ENCODE results near the gene RPP38. TPM values are rescaled to one million over a fixed set of nuclear protein-coding genes. Genes with fewer than 3 reads are reported as not detected.

RPP38 gene
- polyA plus RNA-seq, 3 donors: 8.1 to 13.8 (median 13.3) TPM

- intact Hi-C loops (cut with micrococcal nuclease): no loop called here
- H3K9me3 Mint-ChIP-seq: peaks cover 0 to 2% (median 0%) of the 10 kb centered on the region in 7 donors
- no peaks in the 10 kb centered on the region for H3K9me3 ChIP-seq (replicated peaks in 1 of 2; ENCODE audit: control insufficient read depth in 1 of 2, insufficient read depth in 1 of 2, low read length in 2 of 2)
- H3K4me1 ChIP-seq (ENCODE audit: control insufficient read depth in 1 of 2, insufficient read depth in 2 of 2, low read length in 2 of 2): no peaks in the 10 kb centered on the region
- WGBS (ENCODE audit: insufficient coverage): 92% methylated on average over 6 of the region's 7 CpGs
- H3K9ac ChIP-seq (ENCODE audit: insufficient read depth, low read length, poor library complexity, severe bottlenecking): no peak overlapping the region
- no peaks in the 10 kb centered on the region for H3K27me3 Mint-ChIP-seq (ENCODE audit: low read depth in 3 of 3)
- no peak overlapping the region for H3K27ac ChIP-seq (ENCODE audit: low read depth in 1 of 2, low read length in 2 of 2)
- H3K4me2 ChIP-seq (replicated peaks; ENCODE audit: extremely low read depth, low read length, poor library complexity, severe bottlenecking): no peak overlapping the region
- no peaks in the 10 kb centered on the region for H3K4me1 Mint-ChIP-seq
- no peak overlapping the region for H2AFZ ChIP-seq (ENCODE audit: insufficient read depth, low read depth, low read length, poor library complexity, severe bottlenecking)
- no peaks in the 10 kb centered on the region for H3K27me3 ChIP-seq (ENCODE audit: control insufficient read depth in 2 of 2, insufficient read depth in 2 of 2, low read length in 2 of 2)
- H3K27ac Mint-ChIP-seq: no peak overlapping the region
- H3K79me2 ChIP-seq (ENCODE audit: insufficient read depth, low read length): no peaks in the 10 kb centered on the region
- no peaks in the 10 kb centered on the region for H3K36me3 Mint-ChIP-seq
- H4K20me1 ChIP-seq (ENCODE audit: insufficient read depth, low read length): no peaks in the 10 kb centered on the region
- H3K36me3 ChIP-seq (replicated peaks in 1 of 2; ENCODE audit: control insufficient read depth in 1 of 2, insufficient read depth in 2 of 2, low read length in 2 of 2): no peaks in the 10 kb centered on the region
- H3K4me3 Mint-ChIP-seq: no peak overlapping the region
- H3K4me3 ChIP-seq (replicated peaks in 1 of 3; ENCODE audit: low read depth in 2 of 3, low read length in 3 of 3): no peak overlapping the region
- DNase-seq: no peak
- no peak for TF ChIP-seq CTCF (IDR thresholded peaks at IDR 0.05)
These were observed 49.2 kb downstream of the RPP38 start for GRCh38 chr10:15146366-15146765.

GRCh38 chr10:15147594-15148392, 50.6 kb downstream of the RPP38 start:
- Histone ChIP-seq H2AFZ (ENCODE audit: insufficient read depth, low read depth, low read length, poor library complexity, severe bottlenecking) (no peak overlapping the region), H3K4me2 (replicated peaks; ENCODE audit: extremely low read depth, low read length, poor library complexity, severe bottlenecking) (no peak overlapping the region), H3K27me3 (ENCODE audit: control insufficient read depth in 2 of 2, insufficient read depth in 2 of 2, low read length in 2 of 2) (no peaks in the 10 kb centered on the region), H3K9me3 (replicated peaks in 1 of 2; ENCODE audit: control insufficient read depth in 1 of 2, insufficient read depth in 1 of 2, low read length in 2 of 2) (no peaks in the 10 kb centered on the region), H3K27ac (ENCODE audit: low read depth in 1 of 2, low read length in 2 of 2) (no peak overlapping the region), H3K4me3 (replicated peaks in 1 of 3; ENCODE audit: low read depth in 2 of 3, low read length in 3 of 3) (no peak overlapping the region), H4K20me1 (ENCODE audit: insufficient read depth, low read length) (no peaks in the 10 kb centered on the region), H3K9ac (ENCODE audit: insufficient read depth, low read length, poor library complexity, severe bottlenecking) (no peak overlapping the region), H3K36me3 (replicated peaks in 1 of 2; ENCODE audit: control insufficient read depth in 1 of 2, insufficient read depth in 2 of 2, low read length in 2 of 2) (no peaks in the 10 kb centered on the region), H3K79me2 (ENCODE audit: insufficient read depth, low read length) (no peaks in the 10 kb centered on the region), H3K4me1 (ENCODE audit: control insufficient read depth in 1 of 2, insufficient read depth in 2 of 2, low read length in 2 of 2) (no peaks in the 10 kb centered on the region)
- no peak for TF ChIP-seq CTCF (IDR thresholded peaks at IDR 0.05)
- WGBS (ENCODE audit: insufficient coverage): no CpG with 5 or more reads among the region's 4 CpGs
- no peaks in the 10 kb centered on the region for H3K4me1 Mint-ChIP-seq
- H3K9me3 Mint-ChIP-seq: peaks cover 0 to 2% (median 0%) of the 10 kb centered on the region in 7 donors
- intact Hi-C loops (cut with micrococcal nuclease): no loop called here
- no peaks in the 10 kb centered on the region for H3K27me3 Mint-ChIP-seq (ENCODE audit: low read depth in 3 of 3)
- no peak overlapping the region for H3K27ac Mint-ChIP-seq
- no peaks in the 10 kb centered on the region for H3K36me3 Mint-ChIP-seq
- no peak for DNase-seq
- no peak overlapping the region for H3K4me3 Mint-ChIP-seq

All from CD14-positive monocyte (primary cell).